Stimulated activated CD8-positive, alpha-beta memory T cell treated with anti-CD3 and anti-CD28 coated beads, Interleukin-4, amount 100 ng/mL, for 1 hour (primary cell): ENCODE results near the gene ASTN2.
"Not testable (repeated sequence)": the region's sequence is repeated elsewhere in the genome, so short reads cannot be mapped to it uniquely, and the experiment has no call there.

Source experiments
- DNase-seq, 2 donors: peaks; one replicate each; pipeline ENCODE4 v3.0.0-alpha.2; 2020; ENCODE audit warnings: low read depth in 2 of 2, low spot score in 1 of 2

The ASTN2 gene

GRCh38 chr9:116716438-116716837, 698.4 kb downstream of the ASTN2 start:
- DNase-seq: no peak

- DNase-seq: no peak
Measured at GRCh38 chr9:116715751-116716150, 699.1 kb downstream of the ASTN2 start.

GRCh38 chr9:116713271-116713670, 701.6 kb downstream of the ASTN2 start:
- no peak for DNase-seq

- no peak for DNase-seq
Measured at GRCh38 chr9:116712781-116713180, 702.1 kb downstream of the ASTN2 start.

- DNase-seq: no peak
Measured at GRCh38 chr9:116706310-116707290, 708.3 kb downstream of the ASTN2 start.

GRCh38 chr9:116705531-116705930, 709.3 kb downstream of the ASTN2 start:
- DNase-seq: no peak

GRCh38 chr9:116704470-116704869, 710.4 kb downstream of the ASTN2 start:
- DNase-seq: no peak

- DNase-seq: no peak
Measured at GRCh38 chr9:116703634-116704033, 711.2 kb downstream of the ASTN2 start.

GRCh38 chr9:116701940-116702642, 712.8 kb downstream of the ASTN2 start:
- no peak for DNase-seq

GRCh38 chr9:116700882-116701865, 713.7 kb downstream of the ASTN2 start:
- DNase-seq: no peak

- no peak for DNase-seq
Measured at GRCh38 chr9:116700279-116700678, 714.6 kb downstream of the ASTN2 start.

GRCh38 chr9:116697887-116698286, 717.0 kb downstream of the ASTN2 start:
- no peak for DNase-seq

- no peak for DNase-seq
Measured at GRCh38 chr9:116697362-116697761, 717.5 kb downstream of the ASTN2 start.

GRCh38 chr9:116695438-116695837, 719.4 kb downstream of the ASTN2 start:
- DNase-seq: no peak

GRCh38 chr9:116694785-116695291, 720.0 kb downstream of the ASTN2 start:
- no peak for DNase-seq

GRCh38 chr9:116693233-116693731, 721.6 kb downstream of the ASTN2 start:
- DNase-seq: no peak

GRCh38 chr9:116692616-116693015, 722.2 kb downstream of the ASTN2 start:
- DNase-seq: no peak

- DNase-seq: no peak
Measured at GRCh38 chr9:116691607-116692006, 723.2 kb downstream of the ASTN2 start.

GRCh38 chr9:116690805-116691204, 724.1 kb downstream of the ASTN2 start:
- DNase-seq: not testable (repeated sequence)

GRCh38 chr9:116689486-116690032, 725.3 kb downstream of the ASTN2 start:
- no peak for DNase-seq
